Ectodermal cell (in vitro differentiated cells): ENCODE results near the gene RNF31.

ENCODE experiments used
- H3K27ac ChIP-seq: 2 replicates; pipeline ENCODE4 v1.7.0; 2013; ENCODE audit warnings: mild to moderate bottlenecking, low read depth, low read length; ENCODE audit not compliant: insufficient read depth, poor library complexity, severe bottlenecking
- H3K27me3 ChIP-seq: 2 replicates; pipeline ENCODE4 v1.7.0; 2013; ENCODE audit warnings: mild to moderate bottlenecking, low read length; ENCODE audit not compliant: insufficient read depth, control insufficient read depth, poor library complexity, severe bottlenecking
- H3K36me3 ChIP-seq: one replicate; pipeline ENCODE4 v1.7.0; 2013; ENCODE audit warnings: low read length; ENCODE audit not compliant: control insufficient read depth, insufficient read depth
- H3K4me1 ChIP-seq: one replicate; pipeline ENCODE4 v1.7.0; 2013; ENCODE audit warnings: low read length; ENCODE audit not compliant: control insufficient read depth, insufficient read depth
- H3K4me3 ChIP-seq: 2 replicates; pipeline ENCODE4 v1.7.0; 2013; ENCODE audit warnings: low read depth, low read length, control low read depth; ENCODE audit not compliant: insufficient read depth
- H3K9me3 ChIP-seq: 2 replicates; pipeline ENCODE4 v1.7.0; 2013; ENCODE audit warnings: mild to moderate bottlenecking, low read length, moderate library complexity; ENCODE audit not compliant: control insufficient read depth
- WGBS, 2 experiments: methylation state at CpG; one replicate each; pipeline ENCODE4 v1.1.7; 2013; ENCODE audit warnings: missing lambda C conversion rate in 2 of 2; 5-methylcytosine and 5-hydroxymethylcytosine counted together

The RNF31 gene

GRCh38 chr14:24184104-24184970, 37.0 kb downstream of the RNF31 start:
- 95 to 96% methylated on average over 19 of the region's 19 CpGs for WGBS, 2 experiments
- Histone ChIP-seq H3K27ac (no peak overlapping the region), H3K4me1 (peaks cover 7% of the 10 kb centered on the region), H3K27me3 (no peaks in the 10 kb centered on the region), H3K9me3 (no peaks in the 10 kb centered on the region), H3K4me3 (no peak overlapping the region), H3K36me3 (peaks cover 29% of the 10 kb centered on the region)

- Histone ChIP-seq H3K4me1 (peaks cover 7% of the 10 kb centered on the region), H3K36me3 (peaks cover 22% of the 10 kb centered on the region), H3K4me3 (no peak overlapping the region), H3K27ac (no peak overlapping the region), H3K9me3 (no peaks in the 10 kb centered on the region), H3K27me3 (no peaks in the 10 kb centered on the region)
- WGBS, 2 experiments: 94 to 97% methylated on average over 7 of the region's 7 CpGs
Observed at GRCh38 chr14:24185026-24185425, 37.7 kb downstream of the RNF31 start.

- Histone ChIP-seq H3K36me3 (peaks cover 19% of the 10 kb centered on the region), H3K27me3 (no peaks in the 10 kb centered on the region)
- 95 to 96% methylated on average over 11 of the region's 11 CpGs for WGBS, 2 experiments
Observed at GRCh38 chr14:24185741-24186140, 38.4 kb downstream of the RNF31 start.

GRCh38 chr14:24186831-24187538, 39.7 kb downstream of the RNF31 start:
- Histone ChIP-seq H3K27me3 (no peaks in the 10 kb centered on the region), H3K9me3 (no peaks in the 10 kb centered on the region), H3K27ac (no peak overlapping the region), H3K4me1 (peaks cover 7% of the 10 kb centered on the region), H3K4me3 (no peak overlapping the region), H3K36me3 (peaks cover 16% of the 10 kb centered on the region)
- 94 to 95% methylated on average over 10 of the region's 10 CpGs for WGBS, 2 experiments

More at GRCh38 chr14:24185741-24186140, 38.4 kb downstream of the RNF31 start:
- Histone ChIP-seq H3K4me3 (no peak overlapping the region), H3K4me1 (peaks cover 7% of the 10 kb centered on the region), H3K9me3 (no peaks in the 10 kb centered on the region), H3K27ac (no peak overlapping the region)

GRCh38 chr14:24187539-24187915, 40.2 kb downstream of the RNF31 start:
- no peaks in the 10 kb centered on the region for H3K27me3 ChIP-seq
- H3K27ac ChIP-seq: no peak overlapping the region
- peak overlapping the region; percentile 88 for H3K4me3 ChIP-seq
- peaks cover 22% of the 10 kb centered on the region for H3K36me3 ChIP-seq
- 93 to 94% methylated on average over 2 of the region's 2 CpGs for WGBS, 2 experiments
- no peaks in the 10 kb centered on the region for H3K9me3 ChIP-seq
- peaks cover 7% of the 10 kb centered on the region for H3K4me1 ChIP-seq

- H3K36me3 ChIP-seq: peaks cover 22% of the 10 kb centered on the region
- peak within 1 kb of the TSS; percentile 88 for H3K4me3 ChIP-seq
- no peaks in the 10 kb centered on the region for H3K9me3 ChIP-seq
- WGBS, 2 experiments: 1% methylated on average over 65 of the region's 65 CpGs
- H3K4me1 ChIP-seq: peaks cover 7% of the 10 kb centered on the region
- H3K27ac ChIP-seq: peak within 1 kb of the TSS; percentile 71
- H3K27me3 ChIP-seq: no peaks in the 10 kb centered on the region
Observed at GRCh38 chr14:24188251-24189058, 41.2 kb downstream of the RNF31 start, which contains the start of gene IPO4. Gene IPO4, minus strand, starts transcription at chr14:24188816. Its CDS starts 29 bp downstream, at chr14:24188787.

- peak overlapping the region; percentile 45 for H3K27ac ChIP-seq
- 4 to 7% methylated on average over 2 to 3 of the region's 3 CpGs for WGBS, 2 experiments
- H3K9me3 ChIP-seq: no peaks in the 10 kb centered on the region
- H3K4me3 ChIP-seq: peak overlapping the region; percentile 88
- H3K27me3 ChIP-seq: no peaks in the 10 kb centered on the region
- H3K4me1 ChIP-seq: peaks cover 7% of the 10 kb centered on the region
- H3K36me3 ChIP-seq: peaks cover 22% of the 10 kb centered on the region
Observed at GRCh38 chr14:24189059-24189375, 41.7 kb downstream of the RNF31 start.

- WGBS, 2 experiments: 93 to 94% methylated on average over 9 of the region's 9 CpGs
- Histone ChIP-seq H3K27ac (no peak overlapping the region), H3K27me3 (no peaks in the 10 kb centered on the region), H3K4me1 (peaks cover 7% of the 10 kb centered on the region), H3K36me3 (peaks cover 22% of the 10 kb centered on the region), H3K4me3 (no peak overlapping the region), H3K9me3 (no peaks in the 10 kb centered on the region)
Observed at GRCh38 chr14:24189460-24189859, 42.2 kb downstream of the RNF31 start.

- H3K4me3 ChIP-seq: no peak overlapping the region
- H3K4me1 ChIP-seq: peaks cover 7% of the 10 kb centered on the region
- no peaks in the 10 kb centered on the region for H3K9me3 ChIP-seq
- H3K27ac ChIP-seq: no peak overlapping the region
- H3K27me3 ChIP-seq: no peaks in the 10 kb centered on the region
- peaks cover 22% of the 10 kb centered on the region for H3K36me3 ChIP-seq
- 94 to 97% methylated on average over 9 to 10 of the region's 10 CpGs for WGBS, 2 experiments
Observed at GRCh38 chr14:24190416-24190815, 43.1 kb downstream of the RNF31 start.

- Histone ChIP-seq H3K9me3 (no peaks in the 10 kb centered on the region), H3K4me1 (peaks cover 7% of the 10 kb centered on the region), H3K4me3 (no peak overlapping the region), H3K27me3 (no peaks in the 10 kb centered on the region), H3K36me3 (peaks cover 7% of the 10 kb centered on the region), H3K27ac (no peak overlapping the region)
- WGBS, 2 experiments: 94 to 95% methylated on average over 15 of the region's 15 CpGs
Observed at GRCh38 chr14:24192933-24193332, 45.6 kb downstream of the RNF31 start.
